ENCODE results near the gene ATG16L2.

The ATG16L2 gene

DNA sequence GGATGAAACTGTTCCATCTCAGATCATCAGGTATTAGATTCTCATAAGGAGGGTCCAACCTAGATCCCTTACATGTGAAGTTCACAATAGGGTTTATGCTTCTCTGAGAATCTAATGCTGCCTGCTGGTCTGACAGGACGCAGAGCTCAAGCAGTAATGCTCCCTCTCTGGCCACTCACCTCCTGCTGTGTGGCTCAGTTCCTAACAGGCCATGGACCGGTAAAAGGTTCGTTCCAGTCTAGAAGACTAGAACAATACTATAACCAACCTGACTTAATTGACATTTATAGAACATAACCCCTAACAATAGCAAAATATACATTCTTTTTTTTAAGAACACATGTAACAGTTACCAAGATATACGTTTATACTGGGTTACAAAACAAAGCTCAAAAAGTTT is 45.8 kb downstream of the ATG16L2 start:
- H3K27ac ChIP-seq: no peak overlapping the region
- TF ChIP-seq, protein P1, sequence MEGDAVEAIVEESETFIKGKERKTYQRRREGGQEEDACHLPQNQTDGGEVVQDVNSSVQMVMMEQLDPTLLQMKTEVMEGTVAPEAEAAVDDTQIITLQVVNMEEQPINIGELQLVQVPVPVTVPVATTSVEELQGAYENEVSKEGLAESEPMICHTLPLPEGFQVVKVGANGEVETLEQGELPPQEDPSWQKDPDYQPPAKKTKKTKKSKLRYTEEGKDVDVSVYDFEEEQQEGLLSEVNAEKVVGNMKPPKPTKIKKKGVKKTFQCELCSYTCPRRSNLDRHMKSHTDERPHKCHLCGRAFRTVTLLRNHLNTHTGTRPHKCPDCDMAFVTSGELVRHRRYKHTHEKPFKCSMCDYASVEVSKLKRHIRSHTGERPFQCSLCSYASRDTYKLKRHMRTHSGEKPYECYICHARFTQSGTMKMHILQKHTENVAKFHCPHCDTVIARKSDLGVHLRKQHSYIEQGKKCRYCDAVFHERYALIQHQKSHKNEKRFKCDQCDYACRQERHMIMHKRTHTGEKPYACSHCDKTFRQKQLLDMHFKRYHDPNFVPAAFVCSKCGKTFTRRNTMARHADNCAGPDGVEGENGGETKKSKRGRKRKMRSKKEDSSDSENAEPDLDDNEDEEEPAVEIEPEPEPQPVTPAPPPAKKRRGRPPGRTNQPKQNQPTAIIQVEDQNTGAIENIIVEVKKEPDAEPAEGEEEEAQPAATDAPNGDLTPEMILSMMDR (IDR thresholded peaks at IDR 0.05): no peak
- TF ChIP-seq ZFX (IDR thresholded peaks at IDR 0.05; ENCODE audit: borderline replicate concordance): no peak

DNA sequence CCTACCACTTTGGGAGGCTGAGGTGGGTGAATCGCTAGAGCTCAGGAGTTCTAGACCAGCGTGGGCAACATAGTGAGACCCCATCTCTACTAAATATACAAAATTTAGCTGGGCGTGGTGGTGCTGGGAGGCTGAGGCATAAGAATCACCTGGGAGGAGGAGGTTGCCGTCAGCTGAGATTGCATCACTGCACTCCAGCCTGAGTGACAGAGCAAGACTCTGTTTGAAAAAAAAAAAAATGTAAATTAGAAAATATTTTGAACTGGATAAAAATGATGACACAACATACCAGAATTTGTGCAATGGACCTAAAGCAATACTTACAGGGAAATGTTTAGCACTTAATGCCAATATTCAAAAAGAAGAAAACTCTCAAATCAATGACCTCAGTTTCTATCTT is 46.4 kb downstream of the ATG16L2 start:
- H3K27ac ChIP-seq: no peak overlapping the region
- TF ChIP-seq, protein P1 (IDR thresholded peaks at IDR 0.05): no peak
- no peak for TF ChIP-seq ZFX (IDR thresholded peaks at IDR 0.05; ENCODE audit: borderline replicate concordance)

DNA sequence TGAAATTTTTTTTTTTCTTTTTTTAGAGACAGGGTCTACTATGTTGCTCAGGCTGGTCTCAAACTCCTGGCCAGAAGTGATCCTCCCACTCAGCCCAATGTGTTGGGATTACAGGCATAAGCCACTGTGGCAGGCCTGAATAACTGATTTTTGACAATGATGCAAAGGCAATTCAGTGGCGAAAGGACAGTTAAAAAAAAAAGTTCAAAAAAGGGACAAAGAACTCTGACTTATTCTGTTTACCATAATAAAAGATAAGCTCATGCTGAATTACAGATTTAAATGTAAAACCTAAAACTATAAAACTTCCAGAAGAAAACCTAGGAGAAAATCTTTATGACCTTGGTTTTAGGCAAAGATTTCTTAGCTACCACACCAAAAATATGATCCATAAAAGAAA is 48.9 kb downstream of the ATG16L2 start:
- no peak for TF ChIP-seq ZFX (IDR thresholded peaks at IDR 0.05; ENCODE audit: borderline replicate concordance)
- TF ChIP-seq, protein P1 (IDR thresholded peaks at IDR 0.05): no peak
- no peak overlapping the region for H3K27ac ChIP-seq

DNA sequence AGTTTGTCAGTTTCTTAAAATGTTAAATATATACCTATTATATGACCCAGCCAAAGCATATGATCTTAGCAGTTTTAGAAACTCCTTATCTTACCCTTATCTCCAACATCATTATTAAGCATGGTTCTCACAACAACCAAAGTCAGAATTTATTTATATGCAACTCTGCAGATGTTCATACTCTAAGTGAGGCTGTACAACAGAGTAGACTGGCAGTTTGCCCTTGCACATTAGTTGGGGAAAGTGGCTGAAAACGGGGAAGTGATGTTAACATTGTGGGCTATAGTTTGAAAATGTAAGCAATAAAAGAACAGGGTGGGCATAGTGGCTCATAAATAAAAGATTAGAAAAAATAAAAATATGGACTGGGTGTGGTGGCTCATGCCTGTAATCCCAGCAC is 49.7 kb downstream of the ATG16L2 start:
- no peak overlapping the region for H3K27ac ChIP-seq
- no peak for TF ChIP-seq ZFX (IDR thresholded peaks at IDR 0.05; ENCODE audit: borderline replicate concordance)
- TF ChIP-seq, protein P1 (IDR thresholded peaks at IDR 0.05): no peak

DNA sequence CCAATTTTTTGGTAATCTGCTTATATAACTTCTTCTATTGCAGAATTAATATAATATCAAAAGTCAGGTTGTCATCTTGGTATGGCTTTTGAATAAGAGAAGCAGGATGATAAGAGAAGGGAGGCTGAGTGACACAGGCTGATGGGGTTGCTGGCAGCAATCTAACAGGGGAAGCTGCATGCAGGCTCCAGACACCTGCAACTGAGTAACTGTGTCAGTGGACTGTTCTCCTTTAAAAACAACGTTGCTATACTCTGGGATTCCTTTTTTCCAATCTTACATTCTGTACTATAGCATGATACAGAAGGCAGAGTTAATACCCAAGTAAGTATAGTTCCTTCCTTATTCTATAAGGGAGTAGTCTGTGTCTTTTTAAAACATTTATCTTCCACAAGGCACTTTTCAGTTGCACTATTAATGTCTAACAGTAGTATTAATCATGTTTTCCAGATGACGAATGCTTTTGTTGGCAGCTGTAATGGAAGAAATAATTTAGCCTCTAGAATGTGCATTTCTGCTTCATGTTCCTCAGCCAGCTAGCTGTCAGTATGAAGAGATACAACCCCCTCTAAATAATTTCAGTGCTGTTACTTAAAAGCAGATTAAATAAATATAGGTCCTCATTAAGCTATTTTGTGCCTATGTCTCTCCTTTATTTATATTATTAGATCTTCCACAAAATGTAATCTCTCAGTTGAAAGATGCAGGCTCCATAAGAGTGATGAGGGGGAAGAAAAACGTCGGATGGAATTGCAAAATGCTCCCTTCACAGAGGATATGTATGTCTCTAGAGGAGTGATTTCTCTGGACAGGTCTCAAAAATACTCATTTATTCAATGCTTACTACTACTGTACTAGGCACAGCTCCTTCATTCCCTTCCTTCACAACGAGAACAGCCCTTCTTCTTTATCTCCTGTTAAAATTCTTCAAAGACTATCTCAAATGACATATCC is 50.8 kb downstream of the ATG16L2 start:
- no peak for TF ChIP-seq ZFX (IDR thresholded peaks at IDR 0.05; ENCODE audit: borderline replicate concordance)
- TF ChIP-seq, protein P1 (IDR thresholded peaks at IDR 0.05): no peak
- no peak overlapping the region for H3K27ac ChIP-seq

DNA sequence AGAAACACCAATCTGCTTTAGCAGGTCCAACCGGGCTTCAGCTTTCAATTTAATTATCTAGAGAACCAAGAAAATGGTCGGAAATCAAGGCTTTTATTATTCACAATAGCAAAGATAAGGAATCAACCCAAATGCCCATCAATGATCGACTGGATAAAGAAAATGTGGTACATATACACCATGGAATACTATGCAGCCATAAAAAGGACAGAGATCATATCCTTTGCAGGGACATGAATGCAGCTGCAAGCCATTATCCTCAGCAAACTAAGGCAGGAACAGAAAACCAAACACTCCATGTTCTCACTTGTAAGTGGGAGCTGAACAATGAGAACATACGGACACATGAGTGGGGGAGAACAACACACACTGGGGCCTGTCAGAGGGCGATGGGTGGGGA is 53.8 kb downstream of the ATG16L2 start:
- TF ChIP-seq ZFX (IDR thresholded peaks at IDR 0.05; ENCODE audit: borderline replicate concordance): no peak
- TF ChIP-seq, protein P1 (IDR thresholded peaks at IDR 0.05): no peak
- no peak overlapping the region for H3K27ac ChIP-seq

DNA sequence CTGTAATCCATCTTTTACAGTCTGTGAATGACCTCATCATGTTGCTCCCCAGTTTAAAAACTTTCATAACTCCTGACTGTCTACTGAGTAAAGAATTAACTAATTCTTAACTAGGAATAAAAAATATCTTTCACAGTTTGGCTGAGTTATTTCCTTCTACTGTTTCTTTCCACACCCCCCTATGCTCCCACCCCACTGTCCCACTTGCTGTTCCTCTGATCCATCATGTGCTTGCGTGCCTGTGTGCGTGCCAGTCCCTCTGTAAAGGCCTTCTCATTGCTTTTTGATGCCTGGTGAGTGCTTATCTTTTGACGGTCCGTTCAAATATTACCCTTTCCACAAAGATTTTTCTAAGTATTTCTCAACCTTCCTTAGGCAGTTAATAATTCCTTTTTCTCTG is 55.6 kb downstream of the ATG16L2 start:
- no peak overlapping the region for H3K27ac ChIP-seq
- TF ChIP-seq, protein P1 (IDR thresholded peaks at IDR 0.05): no peak
- no peak for TF ChIP-seq ZFX (IDR thresholded peaks at IDR 0.05; ENCODE audit: borderline replicate concordance)

Measured in 22Rv1 (cell line).